Measurements from ENCODE around the gene KIRREL1.

GRCh38 chr1:158039380-158039779 is 45.9 kb downstream of the KIRREL1 start:
- TF ChIP-seq SUZ12 (IDR thresholded peaks at IDR 0.05; ENCODE audit: extremely low read depth, insufficient read depth, insufficient read length) (no peak), ZNF274 (IDR thresholded peaks at IDR 0.05; ENCODE audit: low read depth, low read length) (no peak), YY1 (IDR thresholded peaks at IDR 0.05; ENCODE audit: insufficient read depth, insufficient read length) (no peak)

Data from NT2/D1 (cell line).